NOMO-1 (cell line): ENCODE results near the gene IFT20.
A peak's percentile ranks its signal among the peaks of the same experiment; 100 is the strongest.
"Not testable (repeated sequence)": the region's sequence is repeated elsewhere in the genome, so short reads cannot be mapped to it uniquely, and the experiment has no call there.

Experiments
- DNase-seq, 2 experiments: peaks; one replicate each; lab custom pipeline; 2025; ENCODE audit not compliant: unreplicated experiment in 2 of 2; lab: John Stamatoyannopoulos, UW

Gene IFT20

GRCh38 chr17:28364665-28365363, 29.5 kb upstream of the IFT20 start, which contains the start of gene SEBOX:
TSS of gene SEBOX (minus strand) at chr17:28365199. CDS start at chr17:28365151, 48 bp downstream.
- no peak for DNase-seq

GRCh38 chr17:28363776-28364650, 28.7 kb upstream of the IFT20 start:
- no peak for DNase-seq

DNA sequence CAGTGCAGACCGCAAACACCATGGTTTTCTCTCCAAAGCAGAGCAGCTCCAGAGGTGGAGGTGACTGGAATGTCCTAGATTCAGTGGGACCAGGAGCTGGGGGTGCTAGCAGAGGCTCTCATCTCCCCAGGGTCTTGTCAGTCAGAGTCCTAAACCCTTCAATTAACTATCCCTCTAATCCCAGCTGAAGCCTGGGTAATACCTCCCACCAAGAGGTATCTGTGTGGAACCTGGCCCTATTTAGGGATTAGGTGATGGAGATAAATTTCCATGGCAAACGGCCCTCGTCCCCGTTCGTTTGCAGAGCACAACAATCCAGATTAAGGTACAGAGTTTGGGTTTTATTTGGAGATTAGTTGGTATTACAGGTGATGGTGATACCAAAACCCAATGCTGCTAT, 27.9 kb upstream of the IFT20 start:
- DNase-seq = no peak

DNA sequence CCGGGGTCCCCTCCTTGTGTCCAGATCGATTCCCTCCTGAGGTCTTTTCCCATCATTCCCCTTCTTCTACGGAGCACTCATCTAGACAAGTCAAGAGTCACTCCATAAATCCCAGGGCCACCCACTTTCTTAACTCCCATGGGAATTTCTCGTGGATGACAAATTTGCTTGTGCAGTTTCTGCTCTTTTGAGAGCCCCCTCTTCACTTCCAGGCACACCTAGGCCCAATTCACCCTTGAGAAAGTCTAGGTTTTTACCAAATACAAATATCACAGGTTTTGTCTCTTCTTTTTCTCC, 22.6 kb upstream of the IFT20 start:
- DNase-seq = no peak

DNA sequence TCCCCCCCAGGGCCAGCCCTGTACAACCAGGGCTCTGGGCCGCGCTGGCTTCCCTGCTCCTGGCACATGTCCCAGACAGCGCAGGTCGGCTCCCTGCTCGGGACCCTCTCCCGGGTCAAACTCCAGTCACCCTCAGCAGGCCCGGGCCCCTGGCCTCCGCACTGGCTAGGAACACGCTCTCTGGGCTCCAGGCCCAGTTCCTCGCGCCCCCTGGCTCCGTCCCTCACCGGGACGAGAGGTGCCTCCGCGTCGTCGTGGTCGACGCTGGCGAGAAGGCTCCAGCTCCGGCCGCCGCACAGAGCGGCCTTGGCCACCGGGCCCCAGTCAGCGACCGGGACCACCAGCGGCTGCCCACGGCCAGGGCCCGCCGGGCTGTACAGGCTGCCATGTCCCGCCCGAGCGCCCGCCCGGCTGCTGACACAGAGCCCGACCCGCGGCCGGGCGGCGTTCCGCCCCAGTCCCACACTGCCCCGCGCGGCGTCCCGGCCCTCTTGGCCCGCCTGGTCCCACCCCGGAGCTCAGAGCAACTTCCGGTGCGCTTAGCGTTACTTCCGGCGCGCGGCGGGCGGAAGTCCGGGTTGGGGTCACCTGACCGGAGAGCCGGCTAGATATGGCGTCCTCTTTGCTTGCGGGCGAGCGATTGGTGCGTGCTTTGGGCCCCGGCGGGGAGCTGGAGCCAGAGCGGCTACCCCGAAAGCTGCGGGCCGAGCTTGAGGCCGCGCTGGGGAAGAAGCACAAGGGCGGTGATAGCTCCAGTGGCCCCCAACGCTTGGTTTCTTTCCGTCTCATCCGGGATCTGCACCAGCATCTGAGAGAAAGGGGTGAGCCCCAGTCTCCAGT, 22.0 kb upstream of the IFT20 start, which contains the start of gene POLDIP2:
Gene POLDIP2, minus strand, starts transcription at position 467 of the 840 bp plus-strand sequence. Its CDS starts 79 bp downstream, at position 388.
- DNase-seq = peak; percentile 91 to 99

DNA sequence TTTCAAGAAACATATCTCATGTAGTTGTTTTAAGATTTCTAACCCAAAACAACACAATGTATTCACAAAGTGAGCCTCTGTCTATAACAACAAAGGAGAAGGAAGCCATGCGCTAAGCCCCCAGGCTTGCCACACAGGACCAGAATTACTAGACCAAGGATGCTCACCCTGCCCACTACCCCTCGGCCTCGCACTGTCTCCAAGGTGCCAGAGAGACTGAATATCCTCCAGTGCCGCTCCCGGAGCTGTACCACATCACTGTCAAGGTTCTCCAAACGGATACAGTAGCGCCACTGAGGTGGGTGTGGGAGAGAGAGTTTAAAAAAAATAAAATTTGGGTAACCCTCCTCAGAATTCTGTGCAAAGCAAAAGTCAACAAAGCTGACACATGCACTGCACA, 15.0 kb upstream of the IFT20 start:
- DNase-seq = no peak

- no peak for DNase-seq
Measured at GRCh38 chr17:28348979-28349378, 13.7 kb upstream of the IFT20 start.

DNA sequence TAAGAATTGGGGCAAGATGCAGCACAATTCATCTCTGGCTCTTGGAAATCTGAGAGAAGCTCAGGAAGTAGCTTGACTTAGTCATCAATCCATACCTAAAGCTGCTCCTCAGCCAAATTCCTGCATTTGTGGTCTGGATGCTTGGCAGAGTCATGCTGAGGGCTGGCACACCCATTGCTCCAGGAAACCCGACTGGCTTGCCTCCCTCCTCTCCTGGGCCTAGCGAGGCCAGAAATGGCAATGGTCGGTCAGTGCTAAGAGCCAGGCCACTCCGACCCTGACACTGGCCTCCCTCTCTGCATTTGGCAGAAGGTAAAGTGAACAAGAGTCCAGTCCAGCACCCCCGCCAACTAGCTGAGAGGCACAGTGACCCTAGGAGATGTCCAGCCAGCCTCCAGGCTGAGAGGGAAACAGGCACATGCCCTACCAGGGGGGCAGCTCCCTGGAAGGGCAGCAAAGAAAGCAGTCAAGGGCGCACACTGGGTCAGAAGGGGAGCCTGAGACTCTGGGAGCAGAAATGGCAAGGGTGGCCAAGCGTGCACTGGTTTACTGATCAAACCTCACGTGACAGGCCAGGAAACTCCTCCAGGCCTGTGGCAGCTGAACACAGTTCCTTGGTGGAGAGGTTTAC, 12.1 kb upstream of the IFT20 start:
- DNase-seq = no peak

DNA sequence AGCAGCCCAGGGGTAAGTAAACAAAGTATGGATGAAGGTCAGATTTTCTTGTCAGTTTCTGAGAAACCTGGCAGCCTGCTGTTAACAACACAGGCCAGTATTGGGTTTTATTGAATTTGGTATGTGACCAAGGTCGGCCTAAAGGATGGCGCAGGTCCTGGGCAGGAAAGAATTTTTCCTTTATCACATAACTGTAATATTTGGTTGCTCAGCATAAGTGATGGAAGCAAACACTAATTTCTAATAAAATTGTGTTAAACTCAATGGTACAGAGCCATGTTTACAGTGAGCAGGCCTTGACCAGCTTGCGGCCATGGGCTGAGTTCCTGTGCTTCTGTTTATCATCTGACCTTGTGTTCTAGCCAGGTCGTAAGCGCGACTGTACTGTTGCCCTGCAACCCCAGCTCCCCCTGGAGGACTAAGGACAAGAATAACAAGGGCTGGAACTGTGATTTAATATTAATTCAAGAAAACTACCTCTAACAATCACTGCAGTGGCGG, 11.5 kb upstream of the IFT20 start:
- DNase-seq = no peak

DNA sequence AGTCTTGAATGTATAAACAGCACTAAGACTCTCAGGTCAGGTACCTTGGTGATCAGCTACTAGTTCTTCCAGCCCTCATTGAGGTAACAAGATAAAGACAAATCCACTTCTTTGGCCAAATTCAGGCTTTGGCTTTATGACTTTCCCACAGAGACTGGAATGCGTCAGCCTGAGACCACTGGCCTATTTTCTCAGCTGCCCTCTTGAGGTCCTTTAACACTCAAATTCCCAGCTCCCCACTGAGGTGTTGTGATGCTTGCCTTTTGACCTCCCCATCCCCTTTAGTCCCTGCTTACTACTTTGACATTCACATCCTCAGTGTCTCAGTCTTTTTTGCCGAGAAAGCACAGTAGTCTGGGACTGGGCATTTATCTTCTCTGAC, 10.9 kb upstream of the IFT20 start:
- DNase-seq = no peak

DNA sequence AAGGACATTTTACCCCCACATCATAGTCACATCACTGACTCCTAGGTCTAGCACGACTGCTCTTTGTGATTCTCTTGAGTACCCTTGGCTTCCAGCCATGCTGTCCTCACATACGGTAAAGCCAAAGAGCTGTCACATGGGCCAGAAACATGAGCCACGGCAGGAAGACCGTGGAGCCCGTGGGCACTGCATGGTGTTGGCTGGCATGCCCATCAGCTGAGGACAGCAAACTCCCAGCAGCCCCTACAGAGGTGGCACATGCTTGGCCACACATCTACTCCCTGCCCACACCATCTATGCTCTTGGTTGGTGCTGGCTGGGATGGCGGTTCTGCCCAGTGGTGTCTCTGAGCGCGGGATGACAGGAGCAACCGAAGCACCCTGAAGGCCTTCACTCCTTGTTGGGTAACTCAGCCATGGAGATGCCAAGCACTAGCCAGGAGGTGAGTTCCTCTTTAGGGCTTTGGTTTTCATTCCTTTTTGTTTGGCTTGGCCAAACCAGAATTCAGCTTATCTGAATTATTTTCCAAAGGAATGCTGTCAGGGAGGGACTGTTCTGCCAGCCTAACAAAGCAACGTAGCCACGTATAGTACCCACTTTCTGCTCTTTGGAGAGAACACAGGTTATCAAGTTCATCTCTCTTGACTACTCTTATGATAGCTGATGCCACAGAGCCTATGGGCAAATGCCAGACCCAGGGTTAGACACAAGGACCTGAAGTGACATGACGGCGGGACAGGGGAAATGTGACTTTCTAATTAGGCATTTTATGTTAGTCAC, 10.3 kb upstream of the IFT20 start:
- no peak for DNase-seq

GRCh38 chr17:28344435-28344901, 9.2 kb upstream of the IFT20 start:
- no peak for DNase-seq

- no peak for DNase-seq
Measured at GRCh38 chr17:28344011-28344410, 8.7 kb upstream of the IFT20 start.

DNA sequence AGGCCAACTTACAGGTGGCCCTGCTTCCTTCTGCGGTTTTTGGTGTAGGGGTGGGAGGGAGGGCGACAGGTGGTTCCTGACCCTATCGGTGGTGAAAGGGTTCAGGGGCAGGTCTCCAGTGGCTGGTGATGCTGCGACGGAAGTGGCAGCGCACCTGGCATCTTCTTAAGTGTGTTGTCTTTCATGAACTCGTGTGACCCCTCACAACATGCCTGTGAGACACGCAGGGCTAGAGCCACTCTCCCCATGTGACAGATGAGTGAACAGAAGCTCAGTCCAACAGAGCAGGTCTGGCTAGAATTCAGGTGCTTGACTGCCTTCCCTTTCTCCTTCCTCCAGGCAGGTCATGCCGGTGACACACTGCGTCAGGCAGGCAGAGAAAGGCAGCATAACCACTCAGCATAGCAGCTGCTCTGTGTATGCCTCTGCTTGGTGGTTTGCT, 8.2 kb upstream of the IFT20 start:
- DNase-seq = no peak

- no peak for DNase-seq
Measured at GRCh38 chr17:28342313-28342712, 7.0 kb upstream of the IFT20 start.

- DNase-seq = no peak
Measured at GRCh38 chr17:28341516-28341915, 6.2 kb upstream of the IFT20 start.

DNA sequence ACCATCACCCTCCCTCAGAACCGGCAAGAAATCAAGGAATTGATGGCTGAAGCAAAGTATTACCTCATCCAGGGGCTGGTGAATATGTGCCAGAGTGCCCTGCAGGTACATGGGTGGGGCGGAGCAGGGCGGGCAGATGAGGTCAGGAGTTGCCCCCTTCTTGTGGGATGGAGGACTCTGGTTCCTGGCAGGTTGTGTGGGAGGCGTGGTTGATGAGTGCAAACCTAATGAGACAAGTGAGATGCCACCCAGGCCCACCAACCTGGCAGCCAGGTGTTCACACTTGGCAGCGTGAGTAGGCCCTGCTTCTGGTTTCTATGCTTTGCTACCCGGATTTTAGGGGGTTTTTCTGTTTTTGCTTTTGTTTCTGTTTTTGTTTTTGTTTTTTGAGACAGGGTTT, 5.1 kb upstream of the IFT20 start:
- no peak for DNase-seq

DNA sequence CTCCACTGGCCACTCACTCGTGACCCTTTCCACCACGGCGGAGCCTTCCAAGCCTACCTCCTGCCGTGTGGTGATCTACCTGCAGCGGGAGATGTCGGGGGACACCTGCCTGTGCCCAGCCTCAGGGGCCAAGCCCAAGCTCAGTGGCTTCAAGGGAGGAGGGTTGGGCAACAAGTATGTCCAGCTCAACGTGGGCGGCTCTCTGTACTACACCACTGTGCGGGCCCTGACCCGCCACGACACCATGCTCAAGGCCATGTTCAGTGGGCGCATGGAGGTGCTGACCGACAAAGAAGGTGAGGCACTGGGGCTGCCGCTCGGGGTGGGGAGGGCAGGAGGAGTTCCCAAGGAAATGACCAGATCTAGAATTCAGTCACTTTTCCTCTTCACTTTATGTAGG, 4.2 kb upstream of the IFT20 start:
- DNase-seq = no peak

GRCh38 chr17:28338769-28339212, 3.5 kb upstream of the IFT20 start:
- DNase-seq = not testable (repeated sequence)
